ENCODE data around the gene CTNNA1. TPM values are rescaled to one million over a fixed set of nuclear protein-coding genes. Genes with fewer than 3 reads are reported as not detected.
"Not testable (repeated sequence)": the region's sequence is repeated elsewhere in the genome, so short reads cannot be mapped to it uniquely, and the experiment has no call there.

CTNNA1 gene
- total RNA-seq, 1 donor from 2014 or later = 361 TPM

DNA sequence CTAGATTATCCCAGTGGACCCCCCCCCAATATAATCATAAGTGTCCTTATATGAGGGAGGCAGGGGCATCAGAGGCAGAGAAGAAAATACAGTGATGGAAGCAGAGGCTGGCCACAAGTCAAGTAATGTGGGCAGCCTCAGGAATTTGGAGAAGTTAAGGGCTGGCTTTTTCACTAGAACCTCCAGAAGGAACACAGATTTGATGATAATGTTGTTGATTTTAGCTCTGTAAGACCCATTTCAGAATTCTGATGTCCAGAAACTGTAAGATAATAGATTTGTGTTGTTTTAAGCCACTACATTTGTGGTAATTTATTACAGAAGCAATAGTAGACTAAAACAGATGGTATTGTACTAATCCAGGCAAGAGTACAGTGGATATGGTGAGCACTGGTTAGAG is 158.2 kb downstream of the CTNNA1 start:
- intact Hi-C loops (cut with DNase I) = no loop called here
- H3K4me1 ChIP-seq = no peaks in the 10 kb centered on the region
- H3K27me3 ChIP-seq (ENCODE audit: low read depth) = no peaks in the 10 kb centered on the region
- peaks cover 67% of the 10 kb centered on the region for H3K36me3 ChIP-seq
- H3K4me3 ChIP-seq = no peak overlapping the region
- no peak for DNase-seq
- no peak overlapping the region for H3K27ac ChIP-seq
- no peak for ATAC-seq
- no peaks in the 10 kb centered on the region for H3K9me3 ChIP-seq
- TF ChIP-seq, protein P1, sequence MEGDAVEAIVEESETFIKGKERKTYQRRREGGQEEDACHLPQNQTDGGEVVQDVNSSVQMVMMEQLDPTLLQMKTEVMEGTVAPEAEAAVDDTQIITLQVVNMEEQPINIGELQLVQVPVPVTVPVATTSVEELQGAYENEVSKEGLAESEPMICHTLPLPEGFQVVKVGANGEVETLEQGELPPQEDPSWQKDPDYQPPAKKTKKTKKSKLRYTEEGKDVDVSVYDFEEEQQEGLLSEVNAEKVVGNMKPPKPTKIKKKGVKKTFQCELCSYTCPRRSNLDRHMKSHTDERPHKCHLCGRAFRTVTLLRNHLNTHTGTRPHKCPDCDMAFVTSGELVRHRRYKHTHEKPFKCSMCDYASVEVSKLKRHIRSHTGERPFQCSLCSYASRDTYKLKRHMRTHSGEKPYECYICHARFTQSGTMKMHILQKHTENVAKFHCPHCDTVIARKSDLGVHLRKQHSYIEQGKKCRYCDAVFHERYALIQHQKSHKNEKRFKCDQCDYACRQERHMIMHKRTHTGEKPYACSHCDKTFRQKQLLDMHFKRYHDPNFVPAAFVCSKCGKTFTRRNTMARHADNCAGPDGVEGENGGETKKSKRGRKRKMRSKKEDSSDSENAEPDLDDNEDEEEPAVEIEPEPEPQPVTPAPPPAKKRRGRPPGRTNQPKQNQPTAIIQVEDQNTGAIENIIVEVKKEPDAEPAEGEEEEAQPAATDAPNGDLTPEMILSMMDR (IDR thresholded peaks at IDR 0.05) = no peak

DNA sequence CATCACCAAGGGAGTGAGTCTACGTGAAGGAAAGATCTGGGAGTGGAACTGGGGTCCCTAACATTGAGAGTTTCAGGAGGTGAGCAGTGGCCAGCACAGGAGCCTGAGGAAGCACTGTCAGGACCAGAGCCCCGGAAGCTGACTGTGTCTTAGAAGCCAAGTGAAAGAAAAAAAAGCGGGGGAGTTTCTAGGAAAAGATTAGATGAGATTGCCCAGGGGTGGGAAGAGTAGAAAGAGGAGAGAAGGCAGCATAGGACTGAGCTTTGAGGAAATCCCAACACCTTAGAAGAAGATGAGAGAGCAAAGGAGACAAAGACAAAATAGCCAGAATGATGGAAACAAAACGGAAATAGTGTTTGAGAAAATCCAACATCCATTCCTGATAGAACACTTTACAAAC is 158.9 kb downstream of the CTNNA1 start:
- peaks cover 61% of the 10 kb centered on the region for H3K36me3 ChIP-seq
- no peak overlapping the region for H3K27ac ChIP-seq
- TF ChIP-seq, protein P1 (IDR thresholded peaks at IDR 0.05) = no peak
- H3K4me1 ChIP-seq = no peaks in the 10 kb centered on the region
- no peaks in the 10 kb centered on the region for H3K27me3 ChIP-seq (ENCODE audit: low read depth)
- no peak for ATAC-seq
- DNase-seq = no peak
- H3K9me3 ChIP-seq = no peaks in the 10 kb centered on the region
- no peak overlapping the region for H3K4me3 ChIP-seq
- intact Hi-C loops (cut with DNase I) = no loop called here

DNA sequence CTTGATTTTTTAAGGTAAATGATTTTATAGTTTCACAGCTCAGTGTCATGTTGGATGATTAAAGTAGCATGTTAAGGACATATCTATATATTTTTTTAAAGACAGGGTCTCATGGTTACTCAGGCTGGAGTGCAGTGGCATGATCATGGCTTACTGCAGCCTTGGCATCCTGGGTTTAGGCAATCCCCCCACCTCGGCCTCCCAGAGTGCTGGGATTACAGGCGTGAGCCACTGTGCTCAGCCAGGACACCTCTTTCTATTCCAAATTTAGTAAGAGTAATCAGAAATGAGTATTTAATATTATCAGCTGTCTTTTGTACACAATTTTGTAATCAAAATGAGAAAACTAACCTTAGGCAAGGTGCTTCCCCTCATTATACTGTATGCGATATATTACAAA is 160.5 kb downstream of the CTNNA1 start:
- TF ChIP-seq, protein P1 (IDR thresholded peaks at IDR 0.05) = no peak
- intact Hi-C loops (cut with DNase I) = no loop called here
- no peak for DNase-seq
- Histone ChIP-seq H3K36me3 (peaks cover 60% of the 10 kb centered on the region), H3K27me3 (ENCODE audit: low read depth) (no peaks in the 10 kb centered on the region), H3K27ac (no peak overlapping the region), H3K4me3 (no peak overlapping the region), H3K9me3 (no peaks in the 10 kb centered on the region), H3K4me1 (no peaks in the 10 kb centered on the region)
- ATAC-seq = no peak

DNA sequence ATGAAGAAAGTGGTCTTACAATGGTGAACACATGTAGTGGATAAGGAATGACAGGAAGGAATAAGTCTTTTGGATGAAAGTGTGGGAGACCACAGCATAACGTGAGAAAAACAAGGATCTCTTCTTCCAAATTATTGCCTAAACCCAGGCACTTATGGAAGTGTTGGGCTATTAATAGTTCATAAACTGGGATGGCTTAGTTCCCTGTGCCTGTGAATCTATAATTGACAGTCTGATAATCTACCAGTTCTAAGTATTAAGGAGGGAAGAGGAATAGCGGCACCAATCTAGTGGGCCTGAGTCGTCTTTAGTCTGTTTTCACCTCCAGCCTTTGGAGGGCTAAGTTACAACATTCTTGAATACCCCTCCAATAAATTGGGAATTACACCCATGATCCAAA is 161.1 kb downstream of the CTNNA1 start:
- ATAC-seq (no peak), DNase-seq (no peak)
- peaks cover 63% of the 10 kb centered on the region for H3K36me3 ChIP-seq
- no peaks in the 10 kb centered on the region for H3K4me1 ChIP-seq
- H3K27me3 ChIP-seq (ENCODE audit: low read depth) = no peaks in the 10 kb centered on the region
- H3K4me3 ChIP-seq = no peak overlapping the region
- H3K9me3 ChIP-seq = no peaks in the 10 kb centered on the region
- intact Hi-C loops (cut with DNase I) = no loop called here
- H3K27ac ChIP-seq = no peak overlapping the region
- TF ChIP-seq, protein P1 (IDR thresholded peaks at IDR 0.05) = no peak

DNA sequence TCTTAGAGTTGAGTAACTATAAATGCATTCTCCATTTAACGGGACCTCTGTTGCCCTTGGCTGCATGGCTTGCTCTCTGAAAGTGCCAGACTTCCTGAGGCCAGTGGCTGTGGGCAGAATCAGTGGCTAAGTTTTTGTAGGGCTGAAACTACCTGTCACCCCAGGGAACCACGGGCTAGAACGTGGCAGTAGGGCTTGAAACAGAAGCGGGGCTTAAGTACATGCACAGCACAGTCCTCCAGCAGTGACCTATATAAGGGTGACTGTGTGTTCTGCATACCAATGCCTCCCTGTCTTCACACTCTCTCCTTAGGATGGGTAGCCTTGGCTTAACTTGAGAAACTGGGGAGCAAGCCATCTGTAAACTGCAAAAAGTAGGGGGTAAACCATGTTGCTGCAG is 165.5 kb downstream of the CTNNA1 start:
- ATAC-seq (no peak), DNase-seq (no peak)
- TF ChIP-seq, protein P1 (IDR thresholded peaks at IDR 0.05) = no peak
- Histone ChIP-seq H3K4me1 (no peaks in the 10 kb centered on the region), H3K36me3 (peaks cover 49% of the 10 kb centered on the region), H3K9me3 (no peaks in the 10 kb centered on the region), H3K27me3 (ENCODE audit: low read depth) (no peaks in the 10 kb centered on the region), H3K4me3 (no peak overlapping the region), H3K27ac (no peak overlapping the region)
- intact Hi-C loops (cut with DNase I) = no loop called here

DNA sequence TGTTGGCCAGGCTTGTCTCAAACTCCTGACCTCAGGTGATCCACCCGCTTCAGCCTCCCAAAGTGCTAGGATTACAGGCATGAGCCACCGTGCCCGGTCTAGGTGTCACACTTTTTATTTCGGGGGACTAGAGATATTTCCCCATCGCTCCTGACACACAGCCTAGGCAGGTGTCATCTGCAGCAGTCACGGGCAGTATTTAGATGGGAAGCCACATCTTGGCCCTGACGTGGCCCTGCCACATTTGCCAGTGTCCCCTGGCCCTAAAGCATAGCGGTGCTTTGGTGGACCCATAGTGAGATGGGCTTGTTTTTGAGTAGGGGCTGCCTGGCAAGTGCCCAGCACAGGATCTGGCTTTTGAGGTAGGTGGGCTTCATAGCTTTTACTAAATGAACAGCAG is 167.0 kb downstream of the CTNNA1 start:
- no peaks in the 10 kb centered on the region for H3K4me1 ChIP-seq
- H3K36me3 ChIP-seq = peaks cover 53% of the 10 kb centered on the region
- H3K27me3 ChIP-seq (ENCODE audit: low read depth) = no peaks in the 10 kb centered on the region
- TF ChIP-seq, protein P1 (IDR thresholded peaks at IDR 0.05) = no peak
- DNase-seq (no peak), ATAC-seq (no peak)
- no peak overlapping the region for H3K4me3 ChIP-seq
- intact Hi-C loops (cut with DNase I) = no loop called here
- no peaks in the 10 kb centered on the region for H3K9me3 ChIP-seq
- no peak overlapping the region for H3K27ac ChIP-seq

DNA sequence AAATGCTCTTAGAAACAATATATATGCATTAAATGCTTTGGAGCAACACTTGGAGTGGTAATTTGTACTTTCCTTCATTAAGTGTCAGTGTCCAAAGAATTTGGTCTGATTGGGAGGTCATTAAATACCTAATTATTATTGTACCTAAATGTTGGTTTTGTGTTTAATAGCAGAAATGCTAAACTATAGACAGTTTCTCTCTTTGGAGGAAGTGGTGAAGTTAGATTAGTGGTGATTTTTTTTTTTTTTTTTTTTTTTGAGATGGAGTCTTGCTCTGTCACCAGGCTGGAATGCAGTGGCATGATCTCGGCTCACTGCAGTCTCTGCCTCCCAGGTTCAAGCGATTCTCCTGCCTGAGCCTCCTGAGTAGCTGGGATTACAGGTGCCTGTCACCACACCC is 168.1 kb downstream of the CTNNA1 start:
- ATAC-seq; intact Hi-C loops (cut with DNase I); H3K27ac ChIP-seq; H3K4me3 ChIP-seq; DNase-seq; H3K4me1 ChIP-seq; H3K27me3 ChIP-seq (ENCODE audit: low read depth); H3K9me3 ChIP-seq: not testable (repeated sequence)
- peaks cover 57% of the 10 kb centered on the region for H3K36me3 ChIP-seq
